ENCODE measurements around the gene USH2A.

DNA sequence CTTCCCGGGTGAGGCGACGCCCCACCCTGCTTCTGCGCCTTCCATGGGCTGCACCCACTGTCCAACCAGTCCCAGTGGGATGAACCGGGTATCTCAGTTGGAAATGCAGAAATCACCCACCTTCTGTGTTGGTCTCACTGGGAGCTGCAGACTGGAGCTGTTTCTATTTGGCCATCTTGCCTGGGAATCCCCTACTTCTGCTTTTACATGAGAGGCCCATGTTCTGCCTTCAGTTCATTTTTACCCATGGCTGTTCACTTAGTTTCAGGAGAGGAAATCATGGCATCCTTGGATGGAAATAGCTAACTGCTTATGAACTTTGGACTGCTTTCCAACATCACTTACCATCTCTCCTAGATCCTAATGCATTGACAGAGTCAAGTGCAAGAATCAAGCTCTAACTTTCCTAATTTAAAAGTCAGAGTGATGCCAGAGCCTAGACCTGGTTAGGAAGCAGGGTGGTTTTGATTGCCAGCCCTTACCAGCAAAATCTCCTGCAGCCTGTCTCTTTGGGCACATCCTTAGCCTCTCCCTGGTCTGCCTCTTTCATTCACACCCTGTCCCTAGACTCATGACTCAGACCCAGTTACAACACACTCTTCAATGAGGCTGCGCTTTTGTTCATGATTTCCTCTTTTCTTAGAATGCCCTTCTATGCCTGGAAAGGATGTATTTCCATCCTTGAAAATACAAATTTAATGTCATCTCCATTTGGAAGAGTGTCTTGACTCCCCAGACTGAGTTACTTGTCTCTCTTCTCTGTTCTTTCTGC, 719.0 kb downstream of the USH2A start:
- TF ChIP-seq, protein P1, sequence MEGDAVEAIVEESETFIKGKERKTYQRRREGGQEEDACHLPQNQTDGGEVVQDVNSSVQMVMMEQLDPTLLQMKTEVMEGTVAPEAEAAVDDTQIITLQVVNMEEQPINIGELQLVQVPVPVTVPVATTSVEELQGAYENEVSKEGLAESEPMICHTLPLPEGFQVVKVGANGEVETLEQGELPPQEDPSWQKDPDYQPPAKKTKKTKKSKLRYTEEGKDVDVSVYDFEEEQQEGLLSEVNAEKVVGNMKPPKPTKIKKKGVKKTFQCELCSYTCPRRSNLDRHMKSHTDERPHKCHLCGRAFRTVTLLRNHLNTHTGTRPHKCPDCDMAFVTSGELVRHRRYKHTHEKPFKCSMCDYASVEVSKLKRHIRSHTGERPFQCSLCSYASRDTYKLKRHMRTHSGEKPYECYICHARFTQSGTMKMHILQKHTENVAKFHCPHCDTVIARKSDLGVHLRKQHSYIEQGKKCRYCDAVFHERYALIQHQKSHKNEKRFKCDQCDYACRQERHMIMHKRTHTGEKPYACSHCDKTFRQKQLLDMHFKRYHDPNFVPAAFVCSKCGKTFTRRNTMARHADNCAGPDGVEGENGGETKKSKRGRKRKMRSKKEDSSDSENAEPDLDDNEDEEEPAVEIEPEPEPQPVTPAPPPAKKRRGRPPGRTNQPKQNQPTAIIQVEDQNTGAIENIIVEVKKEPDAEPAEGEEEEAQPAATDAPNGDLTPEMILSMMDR (IDR thresholded peaks at IDR 0.05) = no peak
- TF ChIP-seq POLR2AphosphoS5 (IDR thresholded peaks at IDR 0.05) (no peak), POLR2A (IDR thresholded peaks at IDR 0.05; ENCODE audit: low read depth) (no peak)
